GM12878 (cell line): Measurements from ENCODE around the gene SPATA3. TPM values are rescaled to one million over a fixed set of nuclear protein-coding genes. Genes with fewer than 3 reads are reported as not detected.

Experiments
- BCL11A ChIP-seq: IDR thresholded peaks from 2 replicates; pipeline ENCODE4 v1.6.1; 2011; ENCODE audit warnings: low read depth, low read length
- EED ChIP-seq: sonication (generic); IDR thresholded peaks from 2 replicates; pipeline ENCODE4 v1.6.1; 2016; ENCODE audit warnings: antibody characterized with exemption, low read depth
- JUND ChIP-seq: IDR thresholded peaks from 2 replicates; pipeline ENCODE4 v1.6.1; 2012; ENCODE audit warnings: low read depth, mild to moderate bottlenecking, low read length, improper control_type of control experiment, moderate library complexity
- MXI1 ChIP-seq: fragments of 150-350 bp; IDR thresholded peaks from 2 replicates; pipeline ENCODE4 v1.6.1; 2011; ENCODE audit warnings: low read depth, mild to moderate bottlenecking, inconsistent platforms, low read length, improper control_type of control experiment
- MYB ChIP-seq: fragments of 150-350 bp; IDR thresholded peaks from 2 replicates; pipeline ENCODE4 v1.6.1; 2014; ENCODE audit warnings: mild to moderate bottlenecking, low read depth, low read length, borderline replicate concordance
- PAX8 ChIP-seq: fragments of 450-650 bp; IDR thresholded peaks from 2 replicates; pipeline ENCODE4 v1.6.1; 2017; ENCODE audit warnings: mild to moderate bottlenecking, moderate library complexity
- PML ChIP-seq: IDR thresholded peaks from 2 replicates; pipeline ENCODE4 v1.6.1; 2012; ENCODE audit warnings: low read length, inconsistent platforms
- RELA ChIP-seq: fragments of 450-650 bp; IDR thresholded peaks from 2 replicates; pipeline ENCODE4 v1.8.0; 2014; ENCODE audit warnings: borderline replicate concordance; ENCODE audit not compliant: partially characterized antibody
- SMC3 ChIP-seq: IDR thresholded peaks from 2 replicates; pipeline ENCODE4 v1.6.1; 2011; ENCODE audit warnings: low read length, improper control_type of control experiment, borderline replicate concordance
- SPI1 ChIP-seq: IDR thresholded peaks from 2 replicates; pipeline ENCODE4 v1.6.1; 2011; ENCODE audit warnings: low read depth, mild to moderate bottlenecking, low read length, moderate library complexity, borderline replicate concordance; ENCODE audit not compliant: insufficient read depth
- SRF ChIP-seq, 2 experiments: IDR thresholded peaks; 2 replicates each; pipeline ENCODE4 v1.6.1; 2011; ENCODE audit warnings: low read depth in 2 of 2, low read length in 2 of 2, mild to moderate bottlenecking in 1 of 2, moderate library complexity in 1 of 2
- TCF3 ChIP-seq: IDR thresholded peaks from 2 replicates; pipeline ENCODE4 v1.6.1; 2012; ENCODE audit warnings: low read depth, mild to moderate bottlenecking, low read length, borderline replicate concordance; ENCODE audit not compliant: insufficient read depth
- TCF7 ChIP-seq: IDR thresholded peaks from 2 replicates; pipeline ENCODE4 v1.6.1; 2014; ENCODE audit warnings: antibody characterized with exemption, borderline replicate concordance
- YY1 ChIP-seq: IDR thresholded peaks from 2 replicates; pipeline ENCODE4 v1.6.1; 2011; ENCODE audit warnings: low read depth, mild to moderate bottlenecking, low read length
- polyA plus RNA-seq, 11 experiments: library from polyadenylated mRNA; depleted of rRNA in 4 of 11; unstranded in 6 of 11; stranded (reverse) in 5 of 11; fragments of >200 nt; fragmentation: Nextera tagmentation in 4 of 11; fragmentation: Illumina TruSeq in 1 of 11; extraction: Ambion mirVana in 4 of 11; extraction: Trizol in 1 of 11; gene quantifications; 1 replicate in 1 of 11; 2 replicates in 10 of 11; pipeline versions ENCODE4 v1.2.1 to v1.2.3, GENCODE V29; 2011 to 2016; ENCODE audit warnings: inconsistent platforms in 2 of 11, missing spikeins in 2 of 11, low read depth in 1 of 11
- total RNA-seq, 4 experiments: library from RNA; depleted of rRNA in 3 of 4; stranded (reverse); fragments of >200 nt in 3 of 4; fragmentation: Illumina TruSeq in 1 of 4; extraction: Trizol in 1 of 4; gene quantifications; 2 replicates each; pipeline versions ENCODE4 v1.2.1 to v1.2.3, GENCODE V29; 2013 to 2021
- TF ChIP-seq, protein P1 (sequence below), 3 experiments: IDR thresholded peaks in 2 of 3; conservative IDR thresholded peaks in 1 of 3; 2 replicates each; pipeline ENCODE4 v1.5.1; 2011; ENCODE audit warnings: low read depth in 3 of 3, low read length in 3 of 3, mild to moderate bottlenecking in 3 of 3, control low read depth in 2 of 3, moderate library complexity in 2 of 3, inconsistent platforms in 1 of 3, mixed read lengths in 1 of 3; ENCODE audit not compliant: control insufficient read depth in 2 of 3, insufficient read depth in 1 of 3; ENCODE audit errors: extremely low read depth in 1 of 3
- TF ChIP-seq, protein P2 (sequence below): fragments of 450-650 bp; IDR thresholded peaks from 2 replicates; pipeline ENCODE4 v1.6.1; 2016; ENCODE audit warnings: mild to moderate bottlenecking
- TF ChIP-seq, protein P3 (sequence below): IDR thresholded peaks from 2 replicates; pipeline ENCODE4 v1.6.1; 2011; ENCODE audit warnings: mild to moderate bottlenecking, low read depth, low read length, moderate library complexity; ENCODE audit not compliant: insufficient replicate concordance
- TF ChIP-seq, protein P4 (sequence below): fragments of 450-650 bp; IDR thresholded peaks from 2 replicates; pipeline ENCODE4 v1.6.1; 2017; ENCODE audit warnings: mild to moderate bottlenecking, low read depth, inconsistent platforms; ENCODE audit not compliant: poor library complexity, severe bottlenecking
- TF ChIP-seq, protein P5 (sequence below): fragments of 450-650 bp; formaldehyde crosslinking; IDR thresholded peaks from 2 replicates; pipeline ENCODE4 v1.4.0; 2022; ENCODE audit warnings: mild to moderate bottlenecking, moderate library complexity

SPATA3 gene
- total and polyA plus RNA-seq, 10 of the 15 experiments (the other 5 are each of a cell fraction or from before 2014, with no cell fraction given): not detected

DNA sequence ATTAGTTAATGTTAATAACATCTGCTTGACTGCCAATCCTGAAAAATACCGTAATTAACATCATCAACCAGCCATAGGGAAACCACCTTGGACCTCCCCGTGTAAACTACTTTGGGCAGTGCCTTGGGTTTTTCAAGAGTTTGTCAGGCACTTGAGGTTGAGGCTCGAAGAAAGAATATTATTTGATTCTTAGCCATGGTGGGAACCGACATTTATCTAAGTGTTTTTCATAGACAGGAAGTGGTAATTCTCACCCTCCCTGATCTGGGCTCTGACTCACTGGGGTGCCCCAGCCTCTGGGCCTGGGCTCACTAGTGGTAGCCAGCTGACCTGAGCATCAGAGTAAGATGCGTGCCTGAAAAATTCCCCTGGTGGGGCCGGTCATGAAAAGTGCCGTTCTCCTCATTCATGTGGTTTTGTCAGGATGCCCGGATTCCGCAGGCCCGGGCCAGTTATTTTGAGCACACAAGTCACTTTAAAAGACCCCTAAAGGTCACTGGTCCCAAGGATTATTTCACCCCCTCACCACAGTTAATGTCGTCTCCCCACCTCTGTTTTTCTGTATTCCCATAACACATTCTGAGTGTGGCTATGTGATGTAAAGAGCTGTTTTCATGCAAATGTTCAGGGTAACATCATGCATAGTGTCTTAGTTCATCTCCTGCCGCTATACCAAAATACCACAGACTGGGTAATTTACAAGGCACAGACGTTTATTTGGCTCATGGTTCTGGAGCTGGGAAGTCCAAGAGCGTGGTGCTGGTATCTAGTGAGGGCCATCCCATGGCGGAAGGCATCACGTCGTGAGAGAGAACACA is 21.6 kb upstream of the SPATA3 start (continued):
- peak; percentile 41; the same call in 1 of the 2 replicates for TF ChIP-seq YY1
- peak; percentile 98 for TF ChIP-seq TCF7
- TF ChIP-seq MXI1: peak; percentile 75
- TF ChIP-seq PAX8: no peak
- TF ChIP-seq SMC3: peak; percentile 32; the same call in 1 of the 2 replicates
- TF ChIP-seq, protein P1, sequence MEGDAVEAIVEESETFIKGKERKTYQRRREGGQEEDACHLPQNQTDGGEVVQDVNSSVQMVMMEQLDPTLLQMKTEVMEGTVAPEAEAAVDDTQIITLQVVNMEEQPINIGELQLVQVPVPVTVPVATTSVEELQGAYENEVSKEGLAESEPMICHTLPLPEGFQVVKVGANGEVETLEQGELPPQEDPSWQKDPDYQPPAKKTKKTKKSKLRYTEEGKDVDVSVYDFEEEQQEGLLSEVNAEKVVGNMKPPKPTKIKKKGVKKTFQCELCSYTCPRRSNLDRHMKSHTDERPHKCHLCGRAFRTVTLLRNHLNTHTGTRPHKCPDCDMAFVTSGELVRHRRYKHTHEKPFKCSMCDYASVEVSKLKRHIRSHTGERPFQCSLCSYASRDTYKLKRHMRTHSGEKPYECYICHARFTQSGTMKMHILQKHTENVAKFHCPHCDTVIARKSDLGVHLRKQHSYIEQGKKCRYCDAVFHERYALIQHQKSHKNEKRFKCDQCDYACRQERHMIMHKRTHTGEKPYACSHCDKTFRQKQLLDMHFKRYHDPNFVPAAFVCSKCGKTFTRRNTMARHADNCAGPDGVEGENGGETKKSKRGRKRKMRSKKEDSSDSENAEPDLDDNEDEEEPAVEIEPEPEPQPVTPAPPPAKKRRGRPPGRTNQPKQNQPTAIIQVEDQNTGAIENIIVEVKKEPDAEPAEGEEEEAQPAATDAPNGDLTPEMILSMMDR (IDR thresholded peaks at IDR 0.05 in 2 of 3, conservative IDR thresholded peaks at IDR 0.05 in 1 of 3; ENCODE audit: control insufficient read depth in 2 of 3, extremely low read depth in 1 of 3, insufficient read depth in 1 of 3, low read depth in 3 of 3, low read length in 3 of 3): no peak
- TF ChIP-seq, protein P2, sequence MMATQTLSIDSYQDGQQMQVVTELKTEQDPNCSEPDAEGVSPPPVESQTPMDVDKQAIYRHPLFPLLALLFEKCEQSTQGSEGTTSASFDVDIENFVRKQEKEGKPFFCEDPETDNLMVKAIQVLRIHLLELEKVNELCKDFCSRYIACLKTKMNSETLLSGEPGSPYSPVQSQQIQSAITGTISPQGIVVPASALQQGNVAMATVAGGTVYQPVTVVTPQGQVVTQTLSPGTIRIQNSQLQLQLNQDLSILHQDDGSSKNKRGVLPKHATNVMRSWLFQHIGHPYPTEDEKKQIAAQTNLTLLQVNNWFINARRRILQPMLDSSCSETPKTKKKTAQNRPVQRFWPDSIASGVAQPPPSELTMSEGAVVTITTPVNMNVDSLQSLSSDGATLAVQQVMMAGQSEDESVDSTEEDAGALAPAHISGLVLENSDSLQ: peak; percentile 68
- peak; percentile 95 for TF ChIP-seq PML
- TF ChIP-seq, protein P3, sequence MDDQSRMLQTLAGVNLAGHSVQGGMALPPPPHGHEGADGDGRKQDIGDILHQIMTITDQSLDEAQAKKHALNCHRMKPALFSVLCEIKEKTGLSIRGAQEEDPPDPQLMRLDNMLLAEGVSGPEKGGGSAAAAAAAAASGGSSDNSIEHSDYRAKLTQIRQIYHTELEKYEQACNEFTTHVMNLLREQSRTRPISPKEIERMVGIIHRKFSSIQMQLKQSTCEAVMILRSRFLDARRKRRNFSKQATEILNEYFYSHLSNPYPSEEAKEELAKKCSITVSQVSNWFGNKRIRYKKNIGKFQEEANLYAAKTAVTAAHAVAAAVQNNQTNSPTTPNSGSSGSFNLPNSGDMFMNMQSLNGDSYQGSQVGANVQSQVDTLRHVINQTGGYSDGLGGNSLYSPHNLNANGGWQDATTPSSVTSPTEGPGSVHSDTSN: no peak
- peak; percentile 61 for TF ChIP-seq SPI1
- TF ChIP-seq, protein P4, sequence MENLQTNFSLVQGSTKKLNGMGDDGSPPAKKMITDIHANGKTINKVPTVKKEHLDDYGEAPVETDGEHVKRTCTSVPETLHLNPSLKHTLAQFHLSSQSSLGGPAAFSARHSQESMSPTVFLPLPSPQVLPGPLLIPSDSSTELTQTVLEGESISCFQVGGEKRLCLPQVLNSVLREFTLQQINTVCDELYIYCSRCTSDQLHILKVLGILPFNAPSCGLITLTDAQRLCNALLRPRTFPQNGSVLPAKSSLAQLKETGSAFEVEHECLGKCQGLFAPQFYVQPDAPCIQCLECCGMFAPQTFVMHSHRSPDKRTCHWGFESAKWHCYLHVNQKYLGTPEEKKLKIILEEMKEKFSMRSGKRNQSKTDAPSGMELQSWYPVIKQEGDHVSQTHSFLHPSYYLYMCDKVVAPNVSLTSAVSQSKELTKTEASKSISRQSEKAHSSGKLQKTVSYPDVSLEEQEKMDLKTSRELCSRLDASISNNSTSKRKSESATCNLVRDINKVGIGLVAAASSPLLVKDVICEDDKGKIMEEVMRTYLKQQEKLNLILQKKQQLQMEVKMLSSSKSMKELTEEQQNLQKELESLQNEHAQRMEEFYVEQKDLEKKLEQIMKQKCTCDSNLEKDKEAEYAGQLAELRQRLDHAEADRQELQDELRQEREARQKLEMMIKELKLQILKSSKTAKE: peak; percentile 93
- peak; percentile 98 for TF ChIP-seq EED
- TF ChIP-seq TCF3: peak; percentile 81; the same call in 1 of the 2 replicates
- TF ChIP-seq MYB: no peak
- TF ChIP-seq SRF (IDR thresholded peaks at IDR 0.05; ENCODE audit: low read depth in 2 of 2, low read length in 2 of 2): peak in 1 of 2 experiments; percentile 54; a peak in 1 of 4 replicates
- TF ChIP-seq, protein P5, sequence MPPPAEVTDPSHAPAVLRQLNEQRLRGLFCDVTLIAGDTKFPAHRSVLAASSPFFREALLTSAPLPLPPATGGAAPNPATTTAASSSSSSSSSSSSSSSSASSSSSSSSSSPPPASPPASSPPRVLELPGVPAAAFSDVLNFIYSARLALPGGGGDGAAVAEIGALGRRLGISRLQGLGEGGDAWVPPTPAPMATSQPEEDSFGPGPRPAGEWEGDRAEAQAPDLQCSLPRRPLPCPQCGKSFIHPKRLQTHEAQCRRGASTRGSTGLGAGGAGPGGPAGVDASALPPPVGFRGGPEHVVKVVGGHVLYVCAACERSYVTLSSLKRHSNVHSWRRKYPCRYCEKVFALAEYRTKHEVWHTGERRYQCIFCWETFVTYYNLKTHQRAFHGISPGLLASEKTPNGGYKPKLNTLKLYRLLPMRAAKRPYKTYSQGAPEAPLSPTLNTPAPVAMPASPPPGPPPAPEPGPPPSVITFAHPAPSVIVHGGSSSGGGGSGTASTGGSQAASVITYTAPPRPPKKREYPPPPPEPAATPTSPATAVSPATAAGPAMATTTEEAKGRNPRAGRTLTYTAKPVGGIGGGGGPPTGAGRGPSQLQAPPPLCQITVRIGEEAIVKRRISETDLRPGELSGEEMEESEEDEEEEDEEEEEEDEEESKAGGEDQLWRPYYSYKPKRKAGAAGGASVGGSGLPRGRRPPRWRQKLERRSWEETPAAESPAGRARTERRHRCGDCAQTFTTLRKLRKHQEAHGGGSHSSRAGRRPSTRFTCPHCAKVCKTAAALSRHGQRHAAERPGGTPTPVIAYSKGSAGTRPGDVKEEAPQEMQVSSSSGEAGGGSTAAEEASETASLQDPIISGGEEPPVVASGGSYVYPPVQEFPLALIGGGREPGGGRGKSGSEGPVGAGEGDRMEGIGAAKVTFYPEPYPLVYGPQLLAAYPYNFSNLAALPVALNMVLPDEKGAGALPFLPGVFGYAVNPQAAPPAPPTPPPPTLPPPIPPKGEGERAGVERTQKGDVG (CRISPR knock-in tag): no peak
- peak; percentile 81 for TF ChIP-seq RELA
- TF ChIP-seq BCL11A: peak; percentile 86
- peak; percentile 85 for TF ChIP-seq JUND
